ENCODE results near the gene GDPD1.

GRCh38 chr17:59175076-59175475 is 45.2 kb upstream of the GDPD1 start:
- TF ChIP-seq, protein P1, sequence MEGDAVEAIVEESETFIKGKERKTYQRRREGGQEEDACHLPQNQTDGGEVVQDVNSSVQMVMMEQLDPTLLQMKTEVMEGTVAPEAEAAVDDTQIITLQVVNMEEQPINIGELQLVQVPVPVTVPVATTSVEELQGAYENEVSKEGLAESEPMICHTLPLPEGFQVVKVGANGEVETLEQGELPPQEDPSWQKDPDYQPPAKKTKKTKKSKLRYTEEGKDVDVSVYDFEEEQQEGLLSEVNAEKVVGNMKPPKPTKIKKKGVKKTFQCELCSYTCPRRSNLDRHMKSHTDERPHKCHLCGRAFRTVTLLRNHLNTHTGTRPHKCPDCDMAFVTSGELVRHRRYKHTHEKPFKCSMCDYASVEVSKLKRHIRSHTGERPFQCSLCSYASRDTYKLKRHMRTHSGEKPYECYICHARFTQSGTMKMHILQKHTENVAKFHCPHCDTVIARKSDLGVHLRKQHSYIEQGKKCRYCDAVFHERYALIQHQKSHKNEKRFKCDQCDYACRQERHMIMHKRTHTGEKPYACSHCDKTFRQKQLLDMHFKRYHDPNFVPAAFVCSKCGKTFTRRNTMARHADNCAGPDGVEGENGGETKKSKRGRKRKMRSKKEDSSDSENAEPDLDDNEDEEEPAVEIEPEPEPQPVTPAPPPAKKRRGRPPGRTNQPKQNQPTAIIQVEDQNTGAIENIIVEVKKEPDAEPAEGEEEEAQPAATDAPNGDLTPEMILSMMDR (conservative IDR thresholded peaks at IDR 0.05), result no peak
- TF ChIP-seq EZH2 (IDR thresholded peaks at IDR 0.05; ENCODE audit: low read depth), result no peak
